Upper lobe of left lung (tissue), 6 donors: Measurements from ENCODE around the gene SLC35B4. TPM values are rescaled to one million over a fixed set of nuclear protein-coding genes. Genes with fewer than 3 reads are reported as not detected.

ENCODE experiments used
- ATAC-seq, 2 donors: fragments of 200-7000 bp; cut with Tn5 transposase; one replicate each; pipeline ENCODE4 v1.9.1; 2022; ENCODE audit warnings: mild to moderate bottlenecking in 2 of 2, moderate library complexity in 2 of 2; ENCODE audit not compliant: low FRiP score in 2 of 2
- DNase-seq, 2 donors: peaks; one replicate each; pipeline ENCODE4 v3.0.0-alpha.2; 2019 to 2020
- H3K27ac ChIP-seq, 4 donors: fragments of 200-600 bp; sonication (generic); one replicate each; pipeline ENCODE4 v1.5.1; 2016 to 2019
- H3K27me3 ChIP-seq, 4 donors: fragments of 200-600 bp; sonication (generic); one replicate each; pipeline ENCODE4 v1.5.1; 2017 to 2019
- H3K36me3 ChIP-seq, 4 donors: fragments of 200-600 bp; sonication (generic); one replicate each; pipeline ENCODE4 v1.5.1; 2016 to 2019
- H3K4me1 ChIP-seq, 4 donors: fragments of 200-600 bp; sonication (generic); one replicate each; pipeline ENCODE4 v1.5.1; 2018 to 2019
- H3K4me3 ChIP-seq, 4 donors: fragments of 200-600 bp; sonication (generic); one replicate each; pipeline ENCODE4 v1.5.1; 2017 to 2019; ENCODE audit warnings: mild to moderate bottlenecking in 2 of 4, moderate library complexity in 1 of 4
- H3K9me3 ChIP-seq, 4 donors: fragments of 200-600 bp; sonication (generic); one replicate each; pipeline ENCODE4 v1.5.1; 2018 to 2019
- EP300 ChIP-seq, 4 donors: sonication (generic); formaldehyde crosslinking; IDR thresholded peaks; one replicate each; pipeline ENCODE4 v1.5.1; 2017; ENCODE audit warnings: antibody characterized with exemption in 4 of 4, control low read depth in 2 of 4
- POLR2A ChIP-seq, 4 donors: fragments of 450-650 bp; IDR thresholded peaks; one replicate each; pipeline ENCODE4 v1.5.1; 2016 to 2017; ENCODE audit warnings: antibody characterized with exemption in 4 of 4, mild to moderate bottlenecking in 2 of 4
- POLR2AphosphoS5 ChIP-seq, 2 donors: sonication (generic); formaldehyde crosslinking; IDR thresholded peaks; one replicate each; pipeline ENCODE4 v1.5.1; 2017; ENCODE audit warnings: antibody characterized with exemption in 2 of 2
- WGBS, 2 donors: methylation state at CpG; one replicate each; pipeline ENCODE4 v1.1.5; 2017 to 2018; 5-methylcytosine and 5-hydroxymethylcytosine counted together
- total RNA-seq, 6 donors: library from RNA; depleted of rRNA in 4 of 6; stranded (reverse); fragments of >200 nt in 4 of 6; gene quantifications; one replicate each; pipeline versions ENCODE4 v1.1.0 to v1.2.1, GENCODE V29; 2016 to 2021
- TF ChIP-seq, protein P1 (sequence below), 6 experiments: fragments of 450-650 bp in 4 of 6; fragments of 200-600 bp in 2 of 6; sonication (generic) in 2 of 6; IDR thresholded peaks; one replicate each; pipeline ENCODE4 v1.5.1; 2016 to 2019; ENCODE audit warnings: antibody characterized with exemption in 6 of 6
- donor health status: DM: no; HTN: no; CAD: no; lungs with moderate emphysema.
- donor health status: DM: no; HTN: yes; CAD: no; lungs with severe emphysema.

Gene SLC35B4
- total RNA-seq, 6 donors from 2014 or later: 1.8 to 16.8 (median 11.2) TPM

DNA sequence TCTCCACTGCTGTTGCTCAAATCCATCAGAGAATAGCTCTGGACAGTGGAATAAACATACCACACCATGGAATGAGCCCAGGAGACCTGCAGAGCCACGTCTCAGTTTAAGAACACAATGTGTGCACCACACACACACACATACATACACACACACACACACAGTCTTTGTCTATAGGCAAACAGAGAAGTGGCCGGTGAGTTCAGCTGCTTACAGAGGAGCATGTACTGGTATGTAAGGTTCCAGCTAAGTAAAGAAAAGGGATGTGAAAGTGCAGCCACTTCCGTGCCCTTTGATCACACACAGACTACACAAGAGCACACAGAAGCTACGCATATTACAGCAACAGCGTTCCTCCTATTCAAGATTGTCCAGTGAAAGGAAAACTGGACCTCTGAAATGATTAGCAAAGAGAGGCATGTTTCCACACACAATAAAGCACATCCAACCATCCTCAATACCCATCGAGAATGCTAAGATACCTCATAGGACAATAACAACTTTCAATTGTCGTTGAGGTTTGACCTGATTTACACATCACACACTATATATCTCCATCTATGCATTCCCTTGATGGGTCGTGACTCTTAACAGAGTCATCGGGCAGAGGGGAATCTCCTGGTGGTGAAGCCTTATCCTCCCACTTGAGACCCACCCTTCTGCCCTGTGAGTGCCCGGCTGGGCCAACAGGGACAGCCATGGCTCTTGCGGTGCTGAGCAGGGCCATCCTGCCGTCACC, 23.6 kb downstream of the SLC35B4 start:
- TF ChIP-seq POLR2A (IDR thresholded peaks at IDR 0.05) (no peak), POLR2AphosphoS5 (IDR thresholded peaks at IDR 0.05) (no peak), EP300 (IDR thresholded peaks at IDR 0.05) (no peak)
- TF ChIP-seq, protein P1, sequence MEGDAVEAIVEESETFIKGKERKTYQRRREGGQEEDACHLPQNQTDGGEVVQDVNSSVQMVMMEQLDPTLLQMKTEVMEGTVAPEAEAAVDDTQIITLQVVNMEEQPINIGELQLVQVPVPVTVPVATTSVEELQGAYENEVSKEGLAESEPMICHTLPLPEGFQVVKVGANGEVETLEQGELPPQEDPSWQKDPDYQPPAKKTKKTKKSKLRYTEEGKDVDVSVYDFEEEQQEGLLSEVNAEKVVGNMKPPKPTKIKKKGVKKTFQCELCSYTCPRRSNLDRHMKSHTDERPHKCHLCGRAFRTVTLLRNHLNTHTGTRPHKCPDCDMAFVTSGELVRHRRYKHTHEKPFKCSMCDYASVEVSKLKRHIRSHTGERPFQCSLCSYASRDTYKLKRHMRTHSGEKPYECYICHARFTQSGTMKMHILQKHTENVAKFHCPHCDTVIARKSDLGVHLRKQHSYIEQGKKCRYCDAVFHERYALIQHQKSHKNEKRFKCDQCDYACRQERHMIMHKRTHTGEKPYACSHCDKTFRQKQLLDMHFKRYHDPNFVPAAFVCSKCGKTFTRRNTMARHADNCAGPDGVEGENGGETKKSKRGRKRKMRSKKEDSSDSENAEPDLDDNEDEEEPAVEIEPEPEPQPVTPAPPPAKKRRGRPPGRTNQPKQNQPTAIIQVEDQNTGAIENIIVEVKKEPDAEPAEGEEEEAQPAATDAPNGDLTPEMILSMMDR (IDR thresholded peaks at IDR 0.05): no peak
- Histone ChIP-seq H3K27ac (no peak overlapping the region), H3K4me1 (no peaks in the 10 kb centered on the region), H3K36me3 (peaks cover 0 to 36% (median 19%) of the 10 kb centered on the region in 4 donors), H3K4me3 (no peak overlapping the region), H3K9me3 (no peaks in the 10 kb centered on the region), H3K27me3 (no peaks in the 10 kb centered on the region)
- 76 to 86% methylated on average over 12 of the region's 12 CpGs for WGBS, 2 donors
- DNase-seq (peak; percentile 31 to 52), ATAC-seq (peak; percentile 58 to 82)

DNA sequence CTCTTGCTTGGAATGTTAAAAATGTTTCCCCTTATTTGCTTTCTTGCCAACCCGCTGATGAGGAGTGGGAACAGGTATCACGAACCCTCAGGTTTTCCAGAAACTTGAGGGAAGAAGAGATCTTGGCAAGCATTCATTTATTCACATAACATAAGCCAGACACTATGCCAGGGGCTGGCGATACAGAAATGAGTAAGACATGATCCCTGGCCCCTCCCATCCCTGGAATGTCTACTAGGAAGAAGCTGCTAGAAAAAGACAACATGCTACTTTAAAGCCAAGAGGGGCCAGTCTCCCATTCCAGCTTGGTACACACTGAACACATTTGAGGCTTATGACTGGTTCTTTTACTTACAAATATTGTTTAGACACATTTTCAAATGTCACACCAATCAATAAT, 26.4 kb downstream of the SLC35B4 start:
- no peaks in the 10 kb centered on the region for H3K4me1 ChIP-seq
- peak in 1 of 2 donors; percentile 62 for ATAC-seq
- 78 to 83% methylated on average over 3 of the region's 3 CpGs for WGBS, 2 donors
- H3K4me3 ChIP-seq: no peak overlapping the region
- no peaks in the 10 kb centered on the region for H3K9me3 ChIP-seq
- H3K27me3 ChIP-seq: no peaks in the 10 kb centered on the region
- no peak for DNase-seq
- no peak overlapping the region for H3K27ac ChIP-seq
- peaks cover 0 to 20% (median 14%) of the 10 kb centered on the region in 4 donors for H3K36me3 ChIP-seq
- TF ChIP-seq POLR2AphosphoS5 (IDR thresholded peaks at IDR 0.05): no peak
- no peak for TF ChIP-seq POLR2A (IDR thresholded peaks at IDR 0.05)
- TF ChIP-seq EP300 (IDR thresholded peaks at IDR 0.05): no peak
- TF ChIP-seq, protein P1 (IDR thresholded peaks at IDR 0.05): no peak

DNA sequence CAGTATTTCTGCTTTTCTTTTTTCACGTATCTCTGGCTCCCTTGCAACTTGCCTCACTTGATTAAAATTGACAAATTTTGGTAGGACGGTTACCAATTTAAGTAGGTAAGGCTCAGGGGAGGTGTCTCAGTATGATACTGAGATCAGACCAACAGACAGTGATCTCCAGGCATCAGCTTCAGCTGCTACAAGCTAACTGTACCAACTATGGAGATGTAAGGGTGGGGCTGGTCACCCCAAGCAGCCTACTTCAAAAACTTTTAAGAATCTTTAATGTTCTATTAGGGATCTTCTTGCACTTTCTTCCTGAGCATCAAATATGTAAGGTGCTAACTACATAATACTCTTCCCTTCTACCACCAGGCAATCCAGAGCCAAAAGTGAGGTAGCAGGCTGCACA, 26.9 kb downstream of the SLC35B4 start:
- TF ChIP-seq POLR2AphosphoS5 (IDR thresholded peaks at IDR 0.05) (no peak), EP300 (IDR thresholded peaks at IDR 0.05) (no peak), POLR2A (IDR thresholded peaks at IDR 0.05) (no peak)
- TF ChIP-seq, protein P1 (IDR thresholded peaks at IDR 0.05): no peak
- Histone ChIP-seq H3K4me3 (no peak overlapping the region), H3K36me3 (peaks cover 0 to 15% (median 11%) of the 10 kb centered on the region in 4 donors), H3K27ac (no peak overlapping the region), H3K4me1 (no peaks in the 10 kb centered on the region), H3K9me3 (no peaks in the 10 kb centered on the region), H3K27me3 (no peaks in the 10 kb centered on the region)
- ATAC-seq (peak in 1 of 2 donors; percentile 4), DNase-seq (no peak)
- 71 to 85% methylated on average over 2 of the region's 2 CpGs for WGBS, 2 donors

DNA sequence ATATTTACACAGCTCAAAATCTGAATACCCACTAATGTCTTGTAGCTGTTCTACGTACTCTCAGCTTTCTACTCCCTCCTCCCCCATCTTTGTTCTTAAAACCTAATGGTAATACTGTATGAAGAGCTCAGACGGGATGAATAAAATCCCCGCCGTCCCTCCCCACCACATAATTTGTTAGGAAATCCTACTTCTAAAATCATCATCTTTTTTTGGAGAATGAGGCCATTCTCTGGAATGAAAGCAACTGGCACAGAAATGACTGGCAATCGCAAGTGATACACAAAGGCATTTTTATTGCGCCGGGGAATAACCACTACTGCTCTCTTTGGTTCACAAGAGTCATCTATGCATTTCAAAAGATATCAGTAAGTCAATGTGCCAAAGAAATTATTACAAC, 27.3 kb downstream of the SLC35B4 start:
- ATAC-seq (peak in 1 of 2 donors; percentile 53), DNase-seq (no peak)
- WGBS, 2 donors: 65 to 70% methylated on average over 7 of the region's 7 CpGs
- H3K4me1 ChIP-seq: no peaks in the 10 kb centered on the region
- H3K27ac ChIP-seq: no peak overlapping the region
- H3K4me3 ChIP-seq: no peak overlapping the region
- no peak for TF ChIP-seq POLR2A (IDR thresholded peaks at IDR 0.05)
- TF ChIP-seq, protein P1 (IDR thresholded peaks at IDR 0.05): no peak
- TF ChIP-seq EP300 (IDR thresholded peaks at IDR 0.05): no peak
- no peak for TF ChIP-seq POLR2AphosphoS5 (IDR thresholded peaks at IDR 0.05)
- H3K27me3 ChIP-seq: no peaks in the 10 kb centered on the region
- peaks cover 0 to 11% (median 7%) of the 10 kb centered on the region in 4 donors for H3K36me3 ChIP-seq
- no peaks in the 10 kb centered on the region for H3K9me3 ChIP-seq
